ENCODE results near the gene NUTM1. TPM values are rescaled to one million over a fixed set of nuclear protein-coding genes. Genes with fewer than 3 reads are reported as not detected.

NUTM1 gene
- total RNA-seq (2022; extraction: Qiagen RNA extraction), result not detected in 5 replicates

GRCh38 chr15:34342737-34343575 lies at the start of gene NUTM1, which contains the start of gene NOP10:
Gene NUTM1 (plus strand): TSS chr15:34343315. CDS start chr15:34343697, 382 bp downstream.
Gene NOP10 (minus strand): TSS chr15:34343136. CDS start chr15:34343073, 63 bp downstream.

GRCh38 chr15:34337557-34338306 lies 5.4 kb upstream of the NUTM1 start, which contains the start of gene SLC12A6:
Gene SLC12A6 (minus strand): TSS chr15:34337781. CDS start chr15:34336680, 1,101 bp downstream.

GRCh38 chr15:34367101-34368081 lies 24.3 kb downstream of the NUTM1 start, which contains the start of gene LPCAT4:
Gene LPCAT4 (minus strand): TSS chr15:34367196. CDS start chr15:34367100, 96 bp downstream.

Other genes with a start within 250 kb of the NUTM1 start
- gene EMC7, start 241.5 kb upstream of the NUTM1 start, total RNA-seq (2022; extraction: Qiagen RNA extraction), result 133 to 147 TPM (median 138 TPM) in 5 replicates
- gene PGBD4, start 241.2 kb upstream of the NUTM1 start, total RNA-seq (2022; extraction: Qiagen RNA extraction), result 1.3 to 1.7 TPM (median 1.6 TPM) in 5 replicates
- 27.2 to 33.4 TPM (median 30.9 TPM) in 5 replicates for gene KATNBL1, start 133.2 kb upstream of the NUTM1 start, total RNA-seq (2022; extraction: Qiagen RNA extraction)
- gene EMC4, start 118.3 kb upstream of the NUTM1 start, total RNA-seq (2022; extraction: Qiagen RNA extraction), result 180 to 193 TPM (median 186 TPM) in 5 replicates
- 3.4 to 8.8 TPM (median 6.9 TPM) in 5 replicates for gene SLC12A6, start 5.5 kb upstream of the NUTM1 start, total RNA-seq (2022; extraction: Qiagen RNA extraction)
- gene NOP10, start 179 bp upstream of the NUTM1 start, total RNA-seq (2022; extraction: Qiagen RNA extraction), result 490 to 578 TPM (median 506 TPM) in 5 replicates
- 42.5 to 63.8 TPM (median 62.7 TPM) in 5 replicates for gene LPCAT4, start 23.9 kb downstream of the NUTM1 start, total RNA-seq (2022; extraction: Qiagen RNA extraction)
- gene GOLGA8A, start 94.5 kb downstream of the NUTM1 start, total RNA-seq (2022; extraction: Qiagen RNA extraction), result 3.1 to 11.2 TPM (median 6.9 TPM) in 5 replicates
- gene GOLGA8B, start 240.3 kb downstream of the NUTM1 start, total RNA-seq (2022; extraction: Qiagen RNA extraction), result 9.6 to 20.1 TPM (median 15.6 TPM) in 5 replicates

All from A549 treated with dexamethasone at 1 μM for 4 hours (cell line).